Stimulated activated CD4-positive, alpha-beta T cell treated with anti-CD3 and anti-CD28 coated beads, Interleukin-15, amount 100 ng/mL, for 24 hours (primary cell): Measurements from ENCODE around the gene LRRC8D.

Experiments used
- DNase-seq: peaks from one replicate; pipeline ENCODE4 v3.0.0-alpha.2; 2020

LRRC8D gene

DNA sequence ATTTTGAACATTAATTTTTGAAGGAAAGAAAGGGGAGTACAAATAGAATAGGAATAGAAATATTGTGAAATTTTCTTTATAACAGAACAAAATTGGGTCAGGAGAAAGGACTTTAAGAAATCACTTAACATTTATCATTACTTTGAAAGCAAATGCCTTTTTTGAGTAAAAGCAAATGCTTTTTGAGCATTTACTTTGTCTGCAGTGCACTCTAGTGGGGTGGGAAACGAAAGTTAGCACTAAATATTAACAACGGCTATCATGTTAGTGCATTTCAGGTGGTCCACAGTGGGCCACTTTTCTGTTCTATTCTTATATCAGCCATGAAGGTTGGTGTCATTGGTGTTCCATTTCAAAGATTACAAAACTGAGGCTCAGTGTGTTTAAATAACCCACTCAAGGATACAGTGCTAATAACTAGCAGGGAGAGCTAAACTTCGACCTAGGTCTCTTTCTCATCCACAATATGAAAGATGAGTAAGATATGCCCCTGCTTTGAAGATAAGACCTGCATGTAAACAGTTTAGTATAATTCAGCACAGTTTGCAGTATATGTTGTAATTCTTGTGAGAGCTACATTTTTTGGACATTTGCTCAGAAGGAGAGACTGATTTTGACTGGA, 13.4 kb downstream of the LRRC8D start:
- DNase-seq, result no peak

DNA sequence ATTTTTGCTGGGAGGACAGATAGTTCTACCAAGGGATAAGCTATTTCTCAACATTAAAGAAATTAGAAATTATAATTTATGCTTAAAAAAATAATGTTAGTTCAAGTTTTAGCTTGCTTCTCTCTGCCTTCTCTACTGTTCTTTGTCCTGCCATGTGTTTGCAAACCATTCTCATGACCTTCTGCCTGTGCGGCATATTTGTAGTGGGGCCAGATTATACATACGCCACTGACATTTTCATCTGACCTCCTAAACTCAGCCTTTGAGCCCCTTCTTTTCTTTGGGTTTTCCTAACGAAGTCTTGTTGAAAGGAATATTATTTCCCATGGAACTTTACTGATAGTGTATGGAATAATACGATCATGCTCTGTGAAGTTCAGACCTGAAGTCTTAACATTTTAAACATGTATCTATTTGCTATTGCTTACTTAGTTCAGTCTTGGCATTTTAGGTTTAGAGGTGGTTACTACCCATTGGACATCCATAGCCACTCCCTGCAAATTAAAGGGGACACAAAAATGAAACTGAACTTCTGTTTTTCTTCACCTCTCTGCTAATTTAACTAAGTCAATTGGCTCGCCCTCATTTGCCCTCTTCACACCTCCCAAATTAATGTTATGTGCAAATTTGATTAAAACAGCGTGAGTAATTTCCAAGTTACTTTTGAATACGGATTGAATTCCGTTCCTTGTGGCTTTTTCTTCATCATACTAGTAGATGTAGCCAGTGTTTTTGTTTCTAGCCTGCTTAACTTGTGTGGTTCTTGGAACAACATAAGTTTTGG, 15.6 kb downstream of the LRRC8D start:
- no peak for DNase-seq

DNA sequence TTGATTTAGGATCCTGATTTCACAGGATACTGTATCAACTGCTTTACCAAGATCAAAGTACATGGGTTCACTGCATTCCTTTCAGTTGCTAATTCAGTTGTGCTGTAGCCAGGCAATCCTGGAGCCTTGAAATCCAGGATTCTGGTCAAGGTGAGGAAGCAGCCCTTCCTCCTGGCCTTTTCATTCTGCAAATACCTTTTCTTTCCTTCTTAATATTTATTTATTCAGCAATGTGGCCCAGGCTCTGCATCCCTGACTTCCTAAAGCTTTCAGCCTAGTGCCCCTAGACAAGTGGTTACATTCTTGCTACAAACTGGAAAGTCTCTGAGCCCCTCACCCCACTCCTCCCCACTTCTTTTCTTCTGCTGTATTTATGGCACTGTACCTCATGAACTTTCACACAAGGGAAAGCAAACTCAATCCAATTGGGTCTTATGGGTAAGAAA, 16.2 kb downstream of the LRRC8D start:
- DNase-seq, result no peak

DNA sequence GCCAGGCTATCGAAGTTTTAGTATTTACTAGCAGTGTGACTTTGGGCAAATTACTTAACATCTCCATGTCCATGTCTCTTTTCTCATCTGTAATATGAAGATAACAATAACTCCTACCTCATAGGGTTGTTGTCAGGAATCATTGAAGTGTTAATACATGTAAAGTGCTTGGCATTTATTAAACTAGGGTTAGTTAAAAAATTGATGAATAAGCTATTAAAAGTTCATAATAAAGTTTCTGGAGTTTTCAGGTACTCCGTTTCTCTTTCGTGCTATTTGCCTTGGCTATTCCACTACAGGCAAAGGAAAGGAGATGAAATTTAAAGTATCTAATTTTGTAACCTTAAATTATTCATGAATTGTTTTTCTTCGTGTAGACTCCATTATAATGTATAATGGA, 16.7 kb downstream of the LRRC8D start:
- no peak for DNase-seq

DNA sequence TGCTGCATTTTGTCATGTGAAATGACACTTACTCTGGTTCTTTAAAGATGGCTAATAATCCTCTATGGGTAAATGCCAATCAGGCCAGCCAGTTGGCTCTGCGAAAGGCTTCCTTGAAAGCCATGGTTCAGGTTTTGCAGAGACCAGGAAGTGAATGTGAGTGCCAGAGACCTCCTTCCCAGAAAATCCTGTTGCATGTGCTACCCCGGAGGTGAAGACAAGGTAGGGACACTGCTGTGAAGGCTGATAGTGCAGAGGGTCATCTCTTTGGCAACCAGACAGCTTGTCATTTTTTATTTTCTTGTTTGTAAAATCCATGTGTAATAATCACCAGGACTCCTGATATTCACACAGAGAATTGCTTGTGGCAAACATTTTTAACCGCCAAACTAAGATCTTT, 18.7 kb downstream of the LRRC8D start:
- DNase-seq, result no peak

DNA sequence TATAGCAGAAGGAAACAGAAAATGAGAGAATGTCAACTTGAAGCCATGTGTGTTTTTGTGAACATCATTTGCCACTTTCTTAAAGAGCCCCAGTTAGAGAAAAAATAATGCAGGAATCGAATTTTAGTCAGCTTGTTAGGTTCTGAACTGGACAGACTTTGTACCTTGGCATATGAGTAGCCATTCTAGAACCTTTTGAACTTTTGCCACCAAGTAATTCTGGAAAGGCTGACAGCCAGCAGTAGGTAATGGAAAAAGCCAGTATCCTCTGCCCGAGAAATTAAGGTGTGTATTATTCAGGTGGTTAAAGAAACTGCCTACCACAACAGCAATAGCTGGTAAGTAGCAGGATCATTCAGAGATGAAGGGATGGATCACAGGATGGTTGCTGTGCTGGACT, 20.7 kb downstream of the LRRC8D start:
- DNase-seq, result no peak

DNA sequence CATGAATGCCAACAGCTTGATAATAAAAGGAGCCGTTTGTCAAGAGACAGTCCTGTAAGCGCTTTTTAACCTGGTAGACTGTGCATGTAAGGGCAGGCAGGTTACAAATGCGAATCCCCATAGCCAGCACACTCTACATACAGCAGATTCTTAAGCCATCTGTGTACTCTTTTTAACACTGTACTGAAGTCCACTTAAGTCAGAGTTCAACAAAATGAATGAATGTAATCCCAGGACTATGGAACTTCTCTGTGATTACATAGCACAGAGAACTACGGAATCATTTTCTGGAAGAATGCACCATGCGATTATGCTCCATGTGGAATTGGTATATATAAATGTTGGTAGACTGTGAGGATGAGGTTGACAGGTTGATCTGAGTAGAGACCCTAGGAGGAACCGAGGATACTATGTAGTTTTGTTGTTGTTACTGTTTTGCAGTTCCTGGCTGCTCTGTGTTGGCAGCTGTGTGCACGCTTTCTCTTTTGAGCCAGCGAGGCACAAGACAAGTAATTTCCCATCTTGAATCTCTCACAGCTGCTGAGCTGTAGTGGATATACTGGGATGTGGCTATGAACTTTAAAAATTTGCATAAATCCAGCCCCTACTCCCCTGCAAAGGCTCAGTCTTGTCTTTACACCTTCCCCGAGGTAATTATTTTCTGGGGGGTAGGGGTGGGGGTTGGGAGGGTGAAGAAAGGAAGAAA, 21.9 kb downstream of the LRRC8D start:
- no peak for DNase-seq

DNA sequence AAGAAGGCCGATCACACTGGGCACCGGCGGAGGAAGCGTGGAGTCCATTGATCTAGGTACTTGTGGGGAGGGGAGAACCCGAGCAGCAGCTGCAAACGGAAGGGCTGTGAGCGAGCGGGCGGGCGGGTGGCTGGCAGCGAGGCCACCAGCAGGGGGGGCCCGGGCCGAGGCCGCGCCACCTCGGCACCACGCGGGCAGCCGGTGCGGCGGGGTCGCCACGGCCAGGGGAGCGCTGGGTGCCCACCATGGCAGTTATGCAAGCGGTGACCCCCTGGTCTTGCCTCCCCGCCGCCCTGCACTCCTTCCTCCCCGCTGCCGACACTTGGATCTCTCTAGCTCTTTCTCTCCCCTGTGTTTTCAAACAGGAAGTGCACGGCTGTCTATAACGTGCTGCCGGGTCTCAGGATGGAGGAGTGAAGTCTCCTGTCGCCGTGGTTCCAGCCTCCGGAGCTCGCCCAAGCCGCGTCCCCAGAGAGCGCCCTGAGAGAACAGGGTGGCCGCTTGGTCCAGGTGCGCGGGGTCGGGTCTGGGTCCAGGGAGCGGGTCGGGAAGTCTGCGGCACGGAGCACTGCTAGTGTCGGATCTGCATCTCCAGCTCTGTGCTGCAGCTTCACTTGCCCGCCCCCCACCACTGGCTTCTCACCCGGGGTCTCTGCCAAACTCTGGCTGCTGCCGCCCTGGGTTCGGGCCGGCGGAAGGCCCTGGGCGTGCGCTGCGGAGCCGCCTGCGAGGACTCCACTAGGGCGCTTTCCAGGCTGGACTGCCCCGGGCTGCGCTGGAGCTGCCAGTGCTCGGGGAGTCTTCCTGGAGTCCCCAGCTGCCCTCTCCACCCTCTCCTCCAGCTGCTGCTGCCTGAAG, 22.7 kb downstream of the LRRC8D start:
- DNase-seq, result peak; percentile 88

DNA sequence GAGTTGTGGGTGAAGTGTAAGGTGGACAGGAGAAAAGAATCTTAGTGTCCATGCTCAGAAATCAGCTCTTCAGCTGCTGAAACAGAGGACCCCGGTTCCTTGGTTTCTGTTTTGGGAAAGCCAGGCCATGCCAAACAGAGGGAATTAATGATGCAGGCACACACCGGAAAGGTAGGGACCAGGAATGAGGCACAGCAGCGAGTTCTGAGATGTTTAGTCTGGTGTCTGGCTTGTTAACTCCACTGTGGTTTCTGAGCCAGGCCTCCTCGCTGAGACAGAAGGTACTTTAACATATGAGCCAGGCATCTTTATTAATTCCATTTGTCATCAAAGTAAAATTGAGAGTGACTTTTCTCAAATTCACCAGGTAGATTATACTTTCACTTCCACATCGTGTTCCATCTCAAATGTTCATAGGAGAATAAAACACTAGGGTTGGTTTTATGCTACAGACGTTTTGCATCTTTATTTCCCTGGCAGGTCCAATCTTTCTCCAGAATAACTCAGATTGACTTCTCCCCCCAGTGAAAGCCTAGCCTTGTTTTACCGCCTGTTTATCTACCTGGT, 23.5 kb downstream of the LRRC8D start:
- DNase-seq, result peak; percentile 67

DNA sequence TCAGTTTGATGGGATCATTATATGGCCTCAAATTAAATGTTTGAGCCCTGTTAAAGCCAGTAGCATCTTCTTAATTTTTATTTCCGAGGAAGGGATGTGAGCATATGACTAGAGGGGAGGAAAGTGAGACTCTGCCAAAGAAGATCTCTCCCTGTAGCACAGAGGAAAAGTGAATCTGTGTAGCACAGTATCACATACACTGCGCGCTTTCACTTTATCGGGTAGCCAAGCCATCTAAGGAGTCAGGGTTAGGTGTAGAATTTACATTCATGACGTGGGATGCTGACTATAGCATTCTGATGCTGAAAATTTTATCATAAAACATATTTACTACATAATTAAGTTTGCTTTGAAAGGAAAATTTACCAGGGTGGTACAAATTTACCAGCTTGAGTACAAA, 24.0 kb downstream of the LRRC8D start:
- peak; percentile 15 for DNase-seq

DNA sequence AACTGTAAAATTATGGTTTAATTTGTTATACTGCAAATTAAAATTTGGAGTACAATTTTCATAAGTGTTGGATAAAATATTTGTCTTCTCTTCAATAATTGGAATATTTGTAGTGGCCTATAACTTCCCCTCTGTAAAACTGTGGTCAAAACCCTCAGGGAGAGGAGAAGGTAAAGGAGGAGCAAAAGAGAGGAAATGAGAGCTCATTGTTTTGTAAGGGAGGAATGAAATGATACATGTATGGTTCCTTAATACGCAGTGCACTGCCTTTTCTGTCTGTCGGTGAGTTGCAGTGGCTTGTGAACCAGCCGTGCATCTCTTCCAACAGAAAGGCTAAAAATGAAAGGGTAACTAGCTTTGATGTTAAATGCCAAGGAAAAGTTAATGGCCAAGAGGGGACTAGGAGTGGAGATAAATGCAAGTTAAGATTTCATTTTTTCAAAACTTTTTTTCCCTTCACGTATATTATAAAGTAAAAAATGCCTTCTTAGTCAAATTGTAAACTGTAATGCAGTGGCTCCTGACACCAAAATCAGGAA, 26.4 kb downstream of the LRRC8D start:
- no peak for DNase-seq

DNA sequence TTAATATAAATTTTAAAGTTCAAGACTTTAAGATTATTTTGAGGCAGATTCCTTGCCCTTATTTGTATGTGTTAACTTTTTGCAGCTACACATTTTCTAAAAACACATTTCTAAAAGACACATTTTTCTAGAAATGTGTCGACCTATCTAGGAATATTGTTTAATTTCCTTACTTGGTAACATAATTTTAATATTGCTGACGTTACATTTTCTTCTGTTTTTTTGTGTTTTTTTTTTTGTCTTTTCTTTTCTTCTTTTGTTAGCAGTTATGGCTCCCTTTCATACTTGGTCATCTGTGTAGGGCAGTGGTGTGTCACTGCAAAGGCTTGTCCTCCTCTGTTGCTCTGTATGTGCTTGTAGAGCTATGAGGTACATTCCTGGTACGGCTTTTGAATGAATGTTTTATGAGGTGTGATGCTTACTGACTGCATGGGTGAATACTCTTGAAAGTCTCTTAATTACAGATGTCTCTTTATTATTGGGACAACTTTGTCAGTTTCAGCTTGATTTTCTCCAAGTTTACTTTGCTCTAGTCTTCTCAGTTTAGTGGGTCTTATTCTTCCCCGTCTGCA, 30.1 kb downstream of the LRRC8D start:
- no peak for DNase-seq

DNA sequence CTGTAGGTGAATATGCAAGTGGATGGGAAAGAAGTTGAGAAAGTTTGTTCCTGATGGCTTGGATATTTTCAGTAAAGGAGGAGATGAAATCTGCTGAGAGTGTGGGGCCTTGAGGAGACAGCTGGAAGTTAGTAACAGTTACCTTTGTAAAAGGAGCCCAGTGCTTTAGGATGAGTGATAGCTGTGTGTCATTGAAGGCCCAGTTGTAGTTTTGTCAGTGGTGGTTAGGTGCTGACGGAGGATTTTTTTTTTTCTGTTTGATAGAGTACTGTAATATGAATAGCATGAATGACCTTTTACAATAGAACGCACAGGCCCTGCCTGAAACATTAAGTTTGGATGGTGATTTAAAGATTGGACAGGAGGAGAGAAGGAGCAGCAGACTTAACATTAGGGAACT, 33.3 kb downstream of the LRRC8D start:
- no peak for DNase-seq

DNA sequence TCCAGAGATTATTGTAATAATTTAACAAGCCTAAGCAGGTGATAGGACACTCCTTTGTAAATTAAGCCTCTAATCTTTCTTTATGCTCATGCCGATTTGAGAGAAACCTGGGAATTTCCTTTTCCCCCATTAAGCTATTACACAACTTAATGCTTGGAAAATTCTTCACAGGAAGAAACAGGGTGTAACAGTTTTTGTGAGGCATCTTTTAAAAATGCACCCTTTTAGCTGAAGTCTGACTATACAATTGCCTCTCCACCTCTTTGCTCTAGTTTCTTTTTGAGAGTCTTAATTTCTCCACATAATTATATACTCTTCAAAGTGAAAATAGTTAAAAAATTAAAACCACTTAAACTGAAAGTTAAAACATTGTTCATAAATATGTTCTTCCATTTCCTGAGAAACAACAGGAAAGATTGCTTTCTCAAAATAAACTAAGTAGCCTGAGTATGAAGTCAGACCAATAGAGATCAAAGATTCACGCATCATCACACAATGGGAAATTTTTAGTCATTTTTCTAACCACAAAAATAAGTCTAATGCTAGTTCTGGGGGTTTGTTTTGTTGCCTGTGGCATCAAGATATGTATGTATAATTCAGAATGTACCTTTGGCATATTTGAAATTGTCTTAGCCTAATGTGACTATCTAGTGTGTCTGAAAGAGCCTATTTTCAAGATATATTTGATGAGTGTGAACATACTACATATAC, 34.7 kb downstream of the LRRC8D start:
- no peak for DNase-seq

DNA sequence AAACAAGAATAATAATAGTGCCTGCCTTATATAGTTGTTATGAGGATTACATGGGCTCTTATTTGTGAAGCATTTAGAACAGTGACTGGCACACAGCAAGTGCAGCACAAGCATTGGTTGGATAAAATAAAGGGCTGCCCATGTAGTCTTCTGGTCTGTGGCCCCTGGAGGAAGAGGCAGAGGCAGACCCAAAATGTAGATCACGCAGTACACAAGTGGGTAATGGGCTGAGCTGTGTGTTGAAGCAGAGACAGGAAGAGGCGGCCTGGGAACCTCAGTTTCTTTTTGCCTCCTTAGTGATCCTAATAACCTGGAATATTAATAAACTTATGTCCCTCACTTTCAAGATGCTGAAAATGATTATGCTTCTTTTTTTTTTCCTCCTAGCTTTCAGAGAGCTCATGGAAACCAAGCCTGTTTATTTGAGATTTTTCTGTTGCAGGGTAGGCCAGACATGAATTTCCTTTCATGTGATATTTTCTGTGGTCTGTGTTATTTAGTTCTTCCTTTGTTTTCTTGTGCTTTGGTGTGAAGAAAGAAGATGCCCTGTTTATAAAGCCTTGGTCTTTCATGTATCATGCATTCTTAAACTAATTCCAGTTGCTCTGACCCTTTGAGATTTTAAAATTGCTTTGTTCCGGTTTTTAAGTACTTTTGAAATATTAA, 42.5 kb downstream of the LRRC8D start:
- DNase-seq, result no peak

DNA sequence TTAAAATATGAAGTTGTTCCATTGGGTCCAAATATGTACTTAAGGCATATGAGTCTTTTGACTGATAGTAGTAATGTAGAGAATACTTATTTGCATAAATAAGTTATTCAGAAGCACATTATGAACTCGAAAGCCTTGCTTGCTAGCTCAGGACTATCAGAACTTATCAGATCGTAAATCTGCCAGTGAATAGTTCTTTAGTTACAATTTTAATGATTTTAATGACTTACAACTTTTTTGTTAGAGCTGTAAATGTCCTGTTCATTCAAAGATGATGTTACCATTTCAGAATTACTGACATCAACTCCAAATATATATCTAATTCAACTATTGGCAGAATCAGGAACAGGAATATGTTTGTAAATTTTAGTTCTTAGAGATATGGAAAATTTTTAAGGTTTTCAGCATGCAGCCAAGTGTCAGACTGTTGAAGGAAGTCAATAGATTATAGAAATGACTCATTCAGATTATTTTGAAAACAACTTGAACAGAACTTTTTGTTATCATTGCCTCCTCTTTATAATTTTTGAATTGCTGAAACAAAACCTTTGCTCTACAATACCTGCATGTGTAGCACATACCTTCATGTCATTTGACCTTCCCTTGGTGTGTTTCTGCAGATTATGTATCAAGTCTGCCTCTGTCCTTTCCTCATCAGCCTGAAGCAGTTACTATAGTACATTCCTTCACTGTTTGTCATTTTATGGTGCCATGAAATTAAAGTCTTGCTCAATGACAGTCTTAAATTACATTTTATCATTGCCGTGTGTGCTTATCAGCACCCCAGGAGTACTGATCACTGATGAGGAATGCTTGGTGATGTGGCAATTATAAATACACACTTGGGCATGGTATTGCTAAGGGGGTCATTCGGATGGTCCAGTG, 44.9 kb downstream of the LRRC8D start:
- DNase-seq, result no peak

DNA sequence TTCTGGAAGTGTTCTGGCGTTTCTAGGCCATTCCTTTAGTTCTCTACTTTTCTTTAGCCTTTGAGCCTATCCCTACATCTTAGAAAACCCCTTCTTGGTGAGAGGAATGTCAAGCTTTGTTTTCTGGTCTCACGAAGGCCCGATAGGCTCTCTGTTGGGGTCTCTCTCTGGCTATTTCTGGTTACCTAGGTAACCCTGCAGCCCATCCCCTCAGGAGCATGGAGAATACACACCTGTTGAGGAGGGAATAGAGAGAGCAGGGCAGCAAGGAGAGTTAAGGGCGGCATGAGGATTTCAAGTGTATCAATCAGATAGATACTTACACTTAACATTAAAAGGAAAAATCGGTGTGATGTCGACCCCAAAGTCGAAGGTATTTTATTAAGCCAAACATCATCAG, 45.7 kb downstream of the LRRC8D start:
- no peak for DNase-seq

DNA sequence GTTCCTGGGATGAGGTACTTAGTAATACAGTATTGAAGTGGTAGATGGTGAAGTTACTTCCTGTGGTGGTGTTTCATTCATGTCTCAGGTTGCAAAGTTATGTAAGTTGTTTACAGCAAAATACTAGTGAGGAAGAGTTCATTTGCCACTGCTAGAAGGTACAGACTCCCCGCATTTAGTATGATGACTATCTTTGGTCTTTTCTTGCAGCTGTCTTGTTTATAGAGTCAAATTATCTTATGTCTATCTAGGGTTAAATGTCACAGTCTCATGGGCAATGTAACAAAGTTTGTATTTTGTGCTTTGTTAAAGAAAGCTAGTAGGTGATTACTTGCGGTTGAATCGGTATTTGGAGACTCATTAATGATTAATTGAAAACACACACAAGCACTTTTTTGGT, 50.2 kb downstream of the LRRC8D start:
- DNase-seq, result no peak

DNA sequence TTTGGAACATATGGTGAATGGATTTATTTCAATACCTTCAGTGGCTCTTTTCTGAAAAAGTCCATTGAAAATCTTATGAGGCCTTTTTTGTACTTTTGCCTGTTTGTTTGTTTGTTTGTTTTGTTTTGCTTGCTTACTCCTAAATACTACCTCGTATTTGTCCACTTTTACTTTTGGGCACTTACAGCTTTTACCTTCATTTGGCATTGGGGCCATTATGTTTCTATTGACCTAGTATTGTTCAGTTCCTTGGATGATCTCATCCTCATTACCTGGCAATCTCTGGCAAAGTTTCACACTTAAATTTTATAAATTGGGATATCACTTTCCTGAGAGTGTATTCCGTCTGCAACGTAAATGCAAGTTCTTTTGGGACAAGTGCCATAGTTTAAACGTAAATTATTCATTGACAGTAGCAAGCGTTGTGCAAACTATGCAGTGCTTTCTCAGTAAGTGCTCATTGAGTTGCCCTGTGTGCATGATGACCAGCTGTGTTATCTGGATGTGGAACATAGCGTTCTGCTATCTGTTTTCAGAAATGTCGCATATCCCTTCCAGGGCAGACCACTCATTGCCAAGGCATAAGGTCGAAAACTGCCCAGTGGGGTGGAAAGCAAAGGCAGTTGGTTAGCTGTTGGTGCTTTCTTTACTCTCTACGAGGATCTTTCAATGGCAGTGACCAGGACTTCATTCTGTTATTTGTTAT, 51.1 kb downstream of the LRRC8D start:
- DNase-seq, result no peak
